ENCODE data around the gene RCBTB2.

RCBTB2 gene

DNA sequence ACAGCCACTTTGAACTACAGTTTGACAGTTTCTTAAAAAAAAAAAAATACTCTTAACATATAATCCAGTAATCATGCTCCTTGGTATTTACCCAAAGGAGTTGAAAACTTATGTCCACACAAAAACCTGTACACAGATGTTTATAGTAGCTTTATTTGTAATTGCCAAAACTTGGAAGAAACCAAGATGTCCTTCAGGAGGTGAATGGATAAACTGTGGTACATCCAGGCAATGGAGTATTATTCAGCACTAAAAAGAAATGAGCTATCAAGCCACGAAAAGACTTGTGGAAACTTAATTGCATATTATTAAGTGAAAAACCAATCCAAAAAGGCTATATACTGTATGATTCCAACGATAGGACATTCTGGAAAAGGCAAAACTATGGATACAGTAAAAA lies 44.9 kb downstream of the RCBTB2 start:
- TF ChIP-seq TAF1 (IDR thresholded peaks at IDR 0.05; ENCODE audit: borderline replicate concordance, insufficient read depth, low read length), result no peak
- no peak for TF ChIP-seq SIN3A (IDR thresholded peaks at IDR 0.05; ENCODE audit: borderline replicate concordance, insufficient read depth, low read length)
- TF ChIP-seq, protein P1, sequence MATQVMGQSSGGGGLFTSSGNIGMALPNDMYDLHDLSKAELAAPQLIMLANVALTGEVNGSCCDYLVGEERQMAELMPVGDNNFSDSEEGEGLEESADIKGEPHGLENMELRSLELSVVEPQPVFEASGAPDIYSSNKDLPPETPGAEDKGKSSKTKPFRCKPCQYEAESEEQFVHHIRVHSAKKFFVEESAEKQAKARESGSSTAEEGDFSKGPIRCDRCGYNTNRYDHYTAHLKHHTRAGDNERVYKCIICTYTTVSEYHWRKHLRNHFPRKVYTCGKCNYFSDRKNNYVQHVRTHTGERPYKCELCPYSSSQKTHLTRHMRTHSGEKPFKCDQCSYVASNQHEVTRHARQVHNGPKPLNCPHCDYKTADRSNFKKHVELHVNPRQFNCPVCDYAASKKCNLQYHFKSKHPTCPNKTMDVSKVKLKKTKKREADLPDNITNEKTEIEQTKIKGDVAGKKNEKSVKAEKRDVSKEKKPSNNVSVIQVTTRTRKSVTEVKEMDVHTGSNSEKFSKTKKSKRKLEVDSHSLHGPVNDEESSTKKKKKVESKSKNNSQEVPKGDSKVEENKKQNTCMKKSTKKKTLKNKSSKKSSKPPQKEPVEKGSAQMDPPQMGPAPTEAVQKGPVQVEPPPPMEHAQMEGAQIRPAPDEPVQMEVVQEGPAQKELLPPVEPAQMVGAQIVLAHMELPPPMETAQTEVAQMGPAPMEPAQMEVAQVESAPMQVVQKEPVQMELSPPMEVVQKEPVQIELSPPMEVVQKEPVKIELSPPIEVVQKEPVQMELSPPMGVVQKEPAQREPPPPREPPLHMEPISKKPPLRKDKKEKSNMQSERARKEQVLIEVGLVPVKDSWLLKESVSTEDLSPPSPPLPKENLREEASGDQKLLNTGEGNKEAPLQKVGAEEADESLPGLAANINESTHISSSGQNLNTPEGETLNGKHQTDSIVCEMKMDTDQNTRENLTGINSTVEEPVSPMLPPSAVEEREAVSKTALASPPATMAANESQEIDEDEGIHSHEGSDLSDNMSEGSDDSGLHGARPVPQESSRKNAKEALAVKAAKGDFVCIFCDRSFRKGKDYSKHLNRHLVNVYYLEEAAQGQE (IDR thresholded peaks at IDR 0.05; ENCODE audit: insufficient read depth in 1 of 2, low read depth in 2 of 2, low read length in 2 of 2), result no peak
- TF ChIP-seq FOXP2 (optimal IDR thresholded peaks at IDR 0.05; ENCODE audit: borderline replicate concordance, extremely low read depth, extremely low read length, insufficient read depth), result no peak
- TF ChIP-seq POLR2AphosphoS5 (IDR thresholded peaks at IDR 0.05; ENCODE audit: low read depth, low read length), result no peak

DNA sequence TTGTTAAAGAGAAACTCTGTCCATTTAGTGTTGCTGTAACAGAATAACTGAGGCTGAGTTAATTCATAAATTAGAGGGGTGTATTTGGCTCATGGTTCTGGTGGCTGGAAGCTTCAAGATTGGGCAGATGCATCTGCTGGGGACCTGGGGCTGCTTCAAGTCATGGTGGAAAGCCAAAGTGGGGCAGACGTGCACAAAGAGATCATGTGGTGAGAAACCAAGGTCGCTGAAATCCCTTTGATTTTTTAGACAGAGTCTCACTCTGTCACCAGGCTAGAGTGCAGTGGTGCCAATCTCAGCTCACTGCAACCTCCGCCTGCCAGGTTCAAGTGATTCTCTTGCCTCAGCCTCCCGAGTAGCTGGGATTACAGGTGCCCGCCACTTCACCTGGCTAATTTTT lies 46.0 kb downstream of the RCBTB2 start:
- TF ChIP-seq FOXP2 (optimal IDR thresholded peaks at IDR 0.05; ENCODE audit: borderline replicate concordance, extremely low read depth, extremely low read length, insufficient read depth), result no peak
- no peak for TF ChIP-seq POLR2AphosphoS5 (IDR thresholded peaks at IDR 0.05; ENCODE audit: low read depth, low read length)

DNA sequence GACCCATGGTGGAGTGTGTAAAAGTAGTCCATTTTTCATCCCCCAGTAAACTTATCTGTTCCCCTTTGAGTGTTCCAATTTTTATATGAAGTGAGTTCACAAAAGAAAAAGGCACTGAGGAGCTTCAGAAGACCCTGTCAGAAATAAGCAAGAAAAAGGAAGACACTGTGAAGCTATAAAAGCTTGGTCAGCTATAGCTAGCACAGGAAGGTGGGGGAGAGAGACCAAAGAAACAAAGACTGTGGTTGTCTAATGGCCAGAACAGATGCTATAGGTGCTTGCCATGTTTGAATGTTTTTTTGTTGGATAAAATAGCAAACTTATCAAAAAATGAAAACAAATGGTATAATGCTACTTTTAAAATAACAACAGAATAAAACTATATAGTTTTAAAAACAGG lies 46.5 kb downstream of the RCBTB2 start:
- TF ChIP-seq, protein P1 (IDR thresholded peaks at IDR 0.05; ENCODE audit: insufficient read depth in 1 of 2, low read depth in 2 of 2, low read length in 2 of 2), result no peak
- TF ChIP-seq TAF1 (IDR thresholded peaks at IDR 0.05; ENCODE audit: borderline replicate concordance, insufficient read depth, low read length) (no peak), SIN3A (IDR thresholded peaks at IDR 0.05; ENCODE audit: borderline replicate concordance, insufficient read depth, low read length) (no peak), POLR2AphosphoS5 (IDR thresholded peaks at IDR 0.05; ENCODE audit: low read depth, low read length) (no peak), FOXP2 (optimal IDR thresholded peaks at IDR 0.05; ENCODE audit: borderline replicate concordance, extremely low read depth, extremely low read length, insufficient read depth) (no peak)

DNA sequence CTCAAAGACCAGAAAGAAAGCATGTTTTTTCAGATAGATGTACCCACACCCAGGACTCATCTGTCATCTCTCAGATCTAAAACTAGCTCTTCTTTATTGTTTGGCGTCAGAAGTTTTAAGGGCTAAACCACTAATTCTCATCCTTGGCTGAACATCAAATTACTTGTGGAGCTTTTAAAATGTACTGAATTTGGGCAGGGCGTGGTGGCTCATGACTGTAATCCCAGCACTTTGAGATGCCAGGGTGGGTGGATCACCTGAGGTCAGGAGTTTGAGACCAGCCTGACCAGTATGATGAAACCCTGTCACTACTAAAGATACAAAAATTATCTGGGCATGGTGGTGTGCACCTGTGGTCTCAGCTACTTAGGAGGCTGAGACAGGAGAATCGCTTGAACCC lies 47.4 kb downstream of the RCBTB2 start:
- TF ChIP-seq FOXP2 (optimal IDR thresholded peaks at IDR 0.05; ENCODE audit: borderline replicate concordance, extremely low read depth, extremely low read length, insufficient read depth) (no peak), POLR2AphosphoS5 (IDR thresholded peaks at IDR 0.05; ENCODE audit: low read depth, low read length) (no peak), TAF1 (IDR thresholded peaks at IDR 0.05; ENCODE audit: borderline replicate concordance, insufficient read depth, low read length) (no peak), SIN3A (IDR thresholded peaks at IDR 0.05; ENCODE audit: borderline replicate concordance, insufficient read depth, low read length) (no peak)
- TF ChIP-seq, protein P1 (IDR thresholded peaks at IDR 0.05; ENCODE audit: insufficient read depth in 1 of 2, low read depth in 2 of 2, low read length in 2 of 2), result no peak

DNA sequence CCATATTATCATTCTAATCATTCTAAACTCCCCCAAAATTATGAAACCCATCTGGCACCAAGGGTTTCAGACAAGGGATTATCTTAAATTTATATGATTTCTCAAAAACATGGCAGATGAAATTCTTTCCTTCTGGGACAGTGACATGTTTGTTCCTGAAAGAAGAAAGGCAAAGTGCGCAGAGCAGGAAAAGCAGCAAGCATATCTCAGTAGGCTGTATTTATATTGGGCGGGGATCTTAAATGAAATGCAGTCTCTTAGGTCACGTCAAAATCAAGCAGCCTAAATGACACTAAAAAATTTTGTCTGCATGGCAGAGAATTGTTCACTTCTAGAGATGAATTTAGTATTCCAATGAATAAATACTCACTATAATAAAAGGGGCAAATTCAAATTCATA lies 49.3 kb downstream of the RCBTB2 start:
- TF ChIP-seq, protein P1 (IDR thresholded peaks at IDR 0.05; ENCODE audit: insufficient read depth in 1 of 2, low read depth in 2 of 2, low read length in 2 of 2), result no peak
- TF ChIP-seq POLR2AphosphoS5 (IDR thresholded peaks at IDR 0.05; ENCODE audit: low read depth, low read length) (no peak), TAF1 (IDR thresholded peaks at IDR 0.05; ENCODE audit: borderline replicate concordance, insufficient read depth, low read length) (no peak), SIN3A (IDR thresholded peaks at IDR 0.05; ENCODE audit: borderline replicate concordance, insufficient read depth, low read length) (no peak), FOXP2 (optimal IDR thresholded peaks at IDR 0.05; ENCODE audit: borderline replicate concordance, extremely low read depth, extremely low read length, insufficient read depth) (no peak)
